ENCODE data around the gene MYL5.
"Not testable (repeated sequence)": the region's sequence is repeated elsewhere in the genome, so short reads cannot be mapped to it uniquely, and the experiment has no call there.

The MYL5 gene

DNA sequence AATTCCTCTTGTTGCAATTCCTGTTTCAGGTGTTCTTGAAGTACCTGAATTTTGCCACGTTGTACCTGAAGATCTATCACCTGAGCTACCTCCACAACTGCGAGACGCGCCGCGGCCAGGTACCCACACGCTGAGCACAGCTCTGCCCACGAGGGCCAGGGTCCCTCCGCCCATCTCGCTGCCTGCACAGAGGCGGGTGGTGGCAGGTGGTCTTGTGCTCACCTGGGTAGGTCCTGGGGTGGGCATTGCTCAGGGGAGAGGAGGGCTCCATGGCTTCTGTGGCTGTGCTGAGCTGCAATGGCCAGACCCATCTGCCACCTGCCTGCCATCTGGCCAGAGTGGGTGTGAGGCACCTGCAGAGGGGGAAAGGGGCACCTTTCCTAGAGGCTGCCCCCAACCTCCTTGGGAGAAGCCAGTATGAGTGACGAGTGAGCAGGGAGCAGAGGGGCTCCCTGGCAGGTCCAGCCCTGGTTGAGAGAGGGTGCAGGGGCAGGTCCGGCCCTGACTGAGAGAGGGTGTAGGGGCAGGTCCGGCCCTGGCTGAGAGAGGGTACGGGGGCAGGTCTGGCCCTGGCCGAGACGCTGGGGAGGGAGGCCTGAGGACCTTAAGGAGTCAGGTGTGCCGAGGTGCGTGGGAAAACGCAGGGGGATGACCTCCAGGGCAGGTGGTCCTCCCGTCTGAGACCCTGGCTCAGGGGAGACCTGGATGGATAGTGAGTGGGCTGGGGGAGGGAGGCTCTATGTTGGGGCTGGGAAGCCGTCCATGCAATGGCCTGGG lies 38.3 kb upstream of the MYL5 start:
- DNase-seq (ENCODE audit: low read depth in 4 of 4, low spot score in 1 of 4) = no peak

DNA sequence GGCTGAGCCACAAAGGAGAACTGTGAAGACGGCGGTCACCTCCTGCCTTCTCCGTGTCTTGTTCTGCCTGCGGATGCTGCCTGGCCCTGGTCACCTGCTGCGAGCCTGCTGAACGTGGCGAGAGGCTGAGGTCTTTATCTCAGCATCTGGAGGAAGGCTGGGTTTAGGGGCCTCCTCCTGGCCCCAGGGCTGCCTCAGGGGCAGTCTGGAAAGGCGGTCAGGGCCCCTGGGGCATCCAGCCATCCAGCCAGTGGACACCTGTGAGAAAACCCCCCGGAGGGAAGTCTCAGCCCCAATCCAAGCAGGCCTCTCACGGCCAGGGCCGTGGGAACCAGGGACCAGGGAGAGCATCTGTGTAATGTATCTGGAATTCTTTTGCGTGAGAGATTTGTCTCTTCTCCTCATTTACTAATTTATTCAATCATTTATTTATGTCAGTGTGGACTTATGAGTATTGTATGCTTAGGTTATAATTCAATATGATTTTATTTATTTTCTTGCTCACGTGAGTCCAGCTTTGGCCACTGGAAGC lies 37.6 kb upstream of the MYL5 start:
- DNase-seq (ENCODE audit: low read depth in 4 of 4, low spot score in 1 of 4) = no peak

DNA sequence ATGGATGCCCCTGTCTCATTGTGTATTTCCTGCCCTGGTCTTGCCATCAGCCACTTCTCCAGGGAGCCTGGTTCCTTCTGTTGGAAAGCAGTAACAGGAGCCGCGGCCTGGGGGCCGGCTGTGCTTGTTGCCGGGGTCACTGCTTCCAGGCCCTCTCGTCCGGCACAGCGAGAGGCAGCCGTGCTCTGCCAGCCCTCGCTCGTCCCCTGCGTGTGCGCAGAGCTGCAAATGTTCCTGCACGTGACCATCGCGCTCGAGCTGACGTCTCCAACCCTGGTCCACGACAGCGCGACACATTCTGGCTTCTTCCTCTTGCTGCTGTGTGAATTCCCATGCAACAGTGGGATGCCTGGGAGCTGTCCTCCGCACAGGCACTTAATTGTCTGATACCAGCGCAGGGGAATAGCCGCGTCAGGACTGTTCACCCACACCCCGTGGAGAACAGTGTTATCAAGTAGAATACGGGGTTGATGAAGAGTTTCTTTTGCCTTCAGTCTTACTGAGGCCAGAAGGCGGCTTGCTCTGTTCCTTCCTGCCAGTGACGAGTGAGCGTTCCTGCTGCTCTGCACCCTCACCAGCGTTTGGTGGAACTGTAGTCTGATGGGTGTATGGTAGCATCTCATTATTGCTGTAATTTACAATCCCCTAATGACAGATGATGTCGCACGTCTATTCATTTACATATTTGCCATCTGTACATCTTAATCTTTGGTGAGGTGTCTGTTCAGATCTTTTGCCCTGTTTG lies 36.6 kb upstream of the MYL5 start:
- DNase-seq (ENCODE audit: low read depth in 4 of 4, low spot score in 1 of 4) = no peak

DNA sequence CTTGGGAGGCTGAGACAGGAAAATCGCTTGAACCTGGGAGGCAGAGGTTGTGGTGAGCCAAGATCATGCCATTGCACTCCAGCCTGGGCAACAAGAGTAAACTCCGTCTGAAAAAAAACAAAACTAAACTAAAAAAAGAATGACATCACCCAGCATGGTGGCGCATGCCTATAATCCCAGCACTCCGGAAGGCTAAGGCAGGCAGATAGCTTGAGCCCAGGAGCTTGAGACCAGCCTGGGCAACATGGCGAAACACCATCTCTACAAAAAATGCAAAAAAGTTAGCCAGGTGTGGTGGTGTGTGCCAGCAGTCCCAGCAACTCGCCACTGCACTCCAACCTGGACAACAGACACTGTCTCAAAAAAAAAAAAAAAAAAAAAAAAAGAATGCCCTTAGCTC lies 32.0 kb upstream of the MYL5 start:
- DNase-seq (ENCODE audit: low read depth in 4 of 4, low spot score in 1 of 4) = not testable (repeated sequence)

DNA sequence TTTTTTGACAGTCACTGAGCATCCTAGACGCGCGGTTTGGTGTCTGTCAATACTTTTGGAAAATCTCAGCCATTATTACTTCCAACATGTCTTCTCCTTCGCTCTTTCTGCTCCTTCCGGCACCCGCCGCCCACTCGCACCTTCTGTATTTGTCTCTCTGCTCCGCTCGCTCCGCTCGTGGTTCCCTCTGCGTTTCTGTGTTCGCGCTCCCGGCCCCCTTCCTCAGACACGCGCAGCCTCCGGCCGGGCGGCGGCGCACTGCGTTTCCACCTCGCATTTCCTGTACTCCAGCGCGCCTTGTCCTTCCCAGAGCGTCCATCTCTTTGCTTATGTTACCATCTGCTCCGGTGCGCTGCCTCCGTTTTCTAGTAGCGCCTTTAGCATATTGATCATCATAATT lies 27.9 kb upstream of the MYL5 start:
- no peak for DNase-seq (ENCODE audit: low read depth in 4 of 4, low spot score in 1 of 4)

DNA sequence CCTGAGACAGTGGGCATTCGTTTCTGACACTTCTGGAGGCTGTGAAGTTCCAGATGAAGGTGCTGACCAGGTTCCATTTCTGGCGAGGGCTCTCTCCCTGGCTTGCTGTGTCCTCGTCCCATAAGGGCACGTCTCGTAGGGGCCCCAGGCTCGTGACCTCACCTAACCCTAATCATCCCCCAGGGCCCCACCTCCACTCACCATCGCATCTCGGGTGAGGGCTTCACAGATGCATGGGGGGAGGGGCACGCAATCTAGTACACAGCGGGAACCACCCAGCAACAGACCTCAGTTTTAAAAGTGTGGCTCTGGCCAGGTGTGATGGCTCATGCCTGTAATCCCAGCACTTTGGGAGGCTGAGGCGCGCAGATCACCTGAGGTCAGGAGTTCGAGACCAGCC lies 26.9 kb upstream of the MYL5 start:
- DNase-seq (ENCODE audit: low read depth in 4 of 4, low spot score in 1 of 4) = no peak

DNA sequence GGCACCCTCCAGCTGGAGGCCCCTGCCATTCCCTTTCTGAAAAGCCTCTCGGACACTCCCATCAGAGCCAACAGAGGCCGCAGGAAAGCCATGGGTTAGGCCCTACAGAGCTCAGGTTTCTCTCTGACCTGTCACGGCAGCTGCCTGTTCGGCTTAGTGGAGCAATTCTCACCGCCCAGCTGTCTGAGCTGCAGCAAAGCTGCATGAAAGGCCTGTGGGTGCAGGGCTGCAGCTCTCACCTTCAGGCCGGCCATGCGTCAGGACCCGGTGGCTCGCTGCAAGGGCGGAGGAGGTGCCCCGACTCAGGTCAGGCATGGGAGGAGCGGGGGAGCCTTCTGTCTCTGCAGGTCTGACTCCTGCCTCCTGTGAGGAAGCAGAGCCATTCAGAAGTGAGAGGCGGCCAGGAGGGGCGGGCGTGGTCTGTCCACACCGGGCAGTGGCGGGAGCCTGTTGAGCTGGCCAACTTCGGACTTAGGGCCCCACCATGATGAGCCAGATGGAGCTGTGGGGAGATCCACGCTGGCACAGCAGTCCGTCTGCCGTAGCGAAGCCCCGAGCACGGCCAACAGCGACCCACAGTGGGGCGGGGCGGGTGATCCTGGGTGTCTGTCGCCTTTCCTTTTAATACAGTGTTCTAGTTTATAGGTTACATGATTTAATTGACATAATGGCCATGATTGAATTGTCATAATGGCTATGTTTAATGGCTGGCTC lies 25.6 kb upstream of the MYL5 start:
- DNase-seq (ENCODE audit: low read depth in 4 of 4, low spot score in 1 of 4) = no peak

DNA sequence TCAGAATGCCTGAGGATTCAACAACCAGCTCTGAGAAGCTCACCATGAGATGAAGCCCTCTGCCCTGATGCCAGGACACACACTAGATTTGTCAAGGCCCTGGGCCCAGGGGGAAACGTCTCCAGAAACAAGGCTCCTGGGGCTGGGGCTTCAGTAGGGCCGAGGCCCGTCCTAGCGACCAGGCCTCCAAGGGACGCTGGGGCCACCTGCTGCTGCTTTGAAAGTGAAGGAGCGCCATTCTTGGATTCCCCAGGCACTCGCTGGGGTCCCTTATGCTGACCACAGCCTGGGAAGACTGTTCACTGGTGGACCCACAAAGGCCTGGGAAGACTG lies 25.1 kb upstream of the MYL5 start:
- no peak for DNase-seq (ENCODE audit: low read depth in 4 of 4, low spot score in 1 of 4)

DNA sequence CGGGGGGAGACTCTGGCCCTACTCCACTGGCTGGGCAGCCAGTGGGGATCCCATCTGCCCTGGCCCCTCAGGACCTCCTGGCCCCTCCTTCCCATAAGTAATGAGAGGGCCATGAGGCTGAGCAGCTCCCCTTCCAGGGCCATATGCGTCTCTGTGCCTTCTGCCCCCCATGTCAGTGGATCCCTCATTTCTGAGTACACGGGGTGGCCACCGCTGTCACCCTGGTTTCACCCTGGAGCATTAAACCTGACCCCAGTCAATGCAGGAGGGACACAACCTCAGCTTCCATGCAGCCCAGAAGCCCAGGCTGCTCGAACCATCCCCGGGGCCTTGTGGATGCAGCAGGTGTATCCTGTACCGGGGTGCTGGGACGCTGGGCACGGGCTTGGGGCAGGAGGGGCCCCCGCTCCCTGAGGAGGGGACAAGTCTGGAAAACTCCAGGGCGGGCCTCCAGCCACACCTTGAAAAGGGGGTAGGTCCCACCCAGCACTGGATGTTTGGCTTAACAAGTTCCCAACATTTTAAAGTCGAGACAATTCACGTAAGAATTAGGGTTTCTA lies 24.5 kb upstream of the MYL5 start:
- DNase-seq (ENCODE audit: low read depth in 4 of 4, low spot score in 1 of 4) = no peak

DNA sequence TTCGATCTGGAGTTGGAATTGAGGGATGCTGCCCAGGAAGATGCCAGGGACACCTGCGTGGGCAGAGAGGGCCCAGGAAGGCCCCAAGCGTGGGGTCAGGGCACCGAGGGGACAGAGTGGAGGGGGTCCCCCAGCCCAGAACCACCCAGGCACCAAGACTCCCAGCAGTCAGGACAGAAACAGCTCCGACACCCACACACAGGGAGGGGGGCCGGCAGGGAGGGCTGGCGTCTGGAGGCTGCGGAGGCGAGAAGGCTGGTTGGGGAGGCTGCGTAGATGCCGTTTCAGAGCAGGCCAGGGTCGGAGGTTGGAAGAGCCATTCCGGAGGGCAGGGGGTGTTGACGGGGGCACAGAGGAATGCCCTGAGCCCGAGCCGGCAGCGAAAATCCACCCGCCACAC lies 23.9 kb upstream of the MYL5 start:
- DNase-seq (ENCODE audit: low read depth in 4 of 4, low spot score in 1 of 4) = no peak

DNA sequence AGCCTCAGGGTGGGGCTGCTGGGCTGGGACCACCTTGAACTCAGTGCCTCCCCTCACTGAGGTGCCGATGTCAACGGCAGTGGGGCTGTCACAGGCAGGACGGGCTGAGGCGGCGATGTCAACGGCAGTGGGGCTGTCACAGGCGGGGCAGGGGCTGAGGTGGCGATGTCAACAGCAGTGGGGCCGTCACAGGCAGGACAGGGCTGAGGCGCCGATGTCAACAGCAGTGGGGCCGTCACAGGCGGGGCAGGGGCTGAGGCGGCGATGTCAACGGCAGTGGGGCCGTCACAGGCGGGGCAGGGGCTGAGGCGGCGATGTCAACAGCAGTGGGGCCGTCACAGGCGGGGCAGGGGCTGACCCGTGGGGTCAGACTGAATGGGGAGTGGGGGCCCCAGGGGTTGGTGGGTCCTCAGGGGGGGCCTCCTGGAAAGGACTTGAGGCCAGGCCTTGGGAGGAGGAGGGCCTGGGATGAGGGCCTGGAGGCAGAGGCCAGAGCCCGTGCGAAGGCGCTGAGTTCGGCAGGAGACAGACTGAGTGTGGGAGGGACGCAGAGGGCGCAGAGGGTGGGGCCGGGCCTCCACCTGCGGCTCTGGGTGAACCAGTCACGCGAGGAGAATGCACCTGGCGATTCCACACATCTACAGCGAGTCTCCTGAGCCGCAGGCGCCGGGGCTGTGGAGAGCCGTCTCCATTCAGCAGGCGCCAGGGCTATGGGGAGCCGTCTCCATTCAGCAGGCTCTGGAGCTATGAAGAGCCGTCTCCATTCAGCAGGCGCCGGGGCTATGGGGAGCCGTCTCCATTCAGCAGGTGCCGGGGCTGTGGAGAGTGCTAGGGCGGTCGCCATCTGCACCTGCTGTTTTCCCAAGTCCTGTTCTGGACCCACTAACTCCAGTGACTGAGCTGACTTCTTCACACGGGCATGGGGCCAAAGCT lies 23.1 kb upstream of the MYL5 start:
- no peak for DNase-seq (ENCODE audit: low read depth in 4 of 4, low spot score in 1 of 4)

DNA sequence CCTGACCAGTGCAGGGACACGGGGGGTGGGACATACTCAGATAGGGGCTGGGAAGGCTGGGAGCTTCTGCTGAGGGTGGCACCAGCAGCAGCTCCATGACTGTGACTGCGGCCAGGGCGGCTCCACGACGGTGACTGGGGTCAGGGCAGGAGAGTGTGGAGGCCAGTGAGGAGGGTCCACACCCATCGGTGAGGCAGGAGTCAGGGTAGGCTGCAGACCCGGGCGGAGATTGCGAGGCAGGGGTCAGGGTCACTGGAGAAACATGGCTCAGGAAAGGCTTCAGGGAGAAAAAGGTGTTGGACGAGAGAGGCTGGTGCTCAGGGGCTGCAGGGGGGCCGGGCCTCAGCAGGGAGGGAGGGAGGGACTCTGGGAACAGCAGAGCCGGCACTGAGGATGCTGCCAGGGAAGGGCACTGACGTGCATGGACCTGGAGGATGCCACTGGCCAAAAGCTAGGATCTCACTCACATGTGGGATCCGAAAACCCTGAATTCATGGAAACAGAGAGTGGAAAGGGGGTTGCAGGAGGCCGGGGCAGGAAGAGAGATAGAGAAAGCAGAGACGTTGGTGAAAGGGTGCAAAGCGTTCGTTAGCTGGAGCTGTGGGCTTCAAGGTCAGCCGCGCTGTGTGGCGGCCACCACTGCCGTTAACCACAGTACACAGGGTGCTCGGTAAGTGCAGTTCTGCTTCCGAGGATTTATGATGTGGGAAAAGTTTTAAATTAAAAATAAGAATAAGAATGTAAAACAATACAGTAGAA lies 22.3 kb upstream of the MYL5 start:
- DNase-seq (ENCODE audit: low read depth in 4 of 4, low spot score in 1 of 4) = no peak

DNA sequence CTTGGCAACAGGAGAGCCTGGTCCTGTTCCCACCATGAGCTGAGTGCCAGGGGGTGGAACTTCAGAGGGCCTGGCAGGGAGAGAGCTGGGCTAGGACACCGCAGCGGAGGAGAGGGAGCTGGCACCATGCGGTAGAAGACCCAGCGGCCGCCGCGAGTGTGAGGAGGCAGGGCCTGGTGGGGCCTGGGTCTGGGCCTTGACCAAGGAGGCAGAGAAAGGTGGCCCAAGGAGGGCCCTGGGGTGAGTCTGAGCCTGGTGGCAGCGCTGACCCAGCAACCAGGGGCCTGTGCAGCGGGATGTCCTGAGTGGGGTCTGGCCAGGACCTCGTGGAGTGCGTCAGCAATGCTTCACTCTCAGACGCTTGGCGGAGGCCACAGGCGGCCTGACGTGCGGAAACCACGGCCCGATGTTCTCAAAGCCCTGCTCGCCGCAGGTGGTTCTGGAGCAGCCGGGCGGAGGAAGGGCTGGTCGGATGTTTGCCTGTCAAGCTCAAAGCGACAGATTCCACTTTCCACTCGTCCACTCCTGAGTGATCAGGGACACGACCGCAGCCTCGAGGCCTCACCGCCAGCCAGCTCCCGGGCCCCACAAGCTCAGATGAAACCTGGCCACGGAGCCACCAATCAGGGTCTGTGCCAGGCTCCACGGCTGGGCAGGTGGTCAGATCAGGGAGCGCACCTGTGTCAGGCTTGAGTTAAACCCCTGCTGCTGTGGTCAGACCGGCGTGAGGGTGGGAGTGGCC lies 21.1 kb upstream of the MYL5 start:
- no peak for DNase-seq (ENCODE audit: low read depth in 4 of 4, low spot score in 1 of 4)

DNA sequence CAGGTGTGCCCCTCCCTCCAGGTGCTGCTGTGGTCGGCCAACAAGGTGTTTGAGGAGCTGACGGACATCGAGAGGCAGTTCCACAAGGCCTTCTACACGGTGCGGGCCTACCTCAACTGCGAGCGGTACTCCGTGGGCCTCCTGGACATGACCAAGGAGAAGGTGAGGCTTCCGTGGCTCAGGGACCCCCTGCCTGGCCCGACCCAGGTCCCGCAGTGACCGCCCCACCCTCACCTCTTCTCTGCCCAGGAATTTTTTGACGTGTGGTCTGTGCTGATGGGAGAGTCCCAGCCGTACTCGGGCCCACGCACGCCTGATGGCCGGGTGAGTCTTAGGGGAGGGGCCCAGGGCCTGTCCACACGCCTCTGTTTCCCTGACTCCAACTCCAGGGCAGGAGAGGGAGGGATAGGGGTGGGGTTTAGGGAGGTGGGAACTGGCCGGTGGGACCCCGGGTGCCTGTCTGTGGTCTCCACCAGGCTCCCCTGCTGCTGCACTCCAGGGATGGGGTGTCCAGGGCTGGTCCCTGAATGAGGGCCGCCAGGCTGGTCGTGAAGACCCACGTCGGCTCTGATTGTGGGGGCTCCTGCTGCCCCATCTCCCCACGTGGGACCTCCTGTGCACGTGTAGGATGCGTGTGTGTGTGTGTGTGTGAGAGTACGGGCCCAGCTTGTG lies 20.4 kb upstream of the MYL5 start:
- no peak for DNase-seq (ENCODE audit: low read depth in 4 of 4, low spot score in 1 of 4)

DNA sequence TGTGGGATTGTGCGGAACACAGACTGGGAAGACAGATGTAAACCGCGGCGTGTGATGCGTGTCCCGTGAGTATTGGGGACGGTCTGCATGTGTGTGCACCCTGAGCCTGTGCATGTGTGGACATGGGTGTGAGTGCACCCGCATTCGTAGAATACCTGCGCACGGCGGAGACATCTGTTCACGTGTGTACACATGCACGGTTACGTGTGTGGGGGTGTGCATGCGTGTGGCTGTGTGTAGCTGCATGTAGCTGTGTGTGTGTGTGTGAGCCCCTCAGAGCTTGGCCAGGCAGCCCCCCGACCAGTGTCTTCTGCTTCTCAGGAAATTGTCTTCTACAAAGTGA lies 19.9 kb upstream of the MYL5 start:
- DNase-seq (ENCODE audit: low read depth in 4 of 4, low spot score in 1 of 4) = no peak

DNA sequence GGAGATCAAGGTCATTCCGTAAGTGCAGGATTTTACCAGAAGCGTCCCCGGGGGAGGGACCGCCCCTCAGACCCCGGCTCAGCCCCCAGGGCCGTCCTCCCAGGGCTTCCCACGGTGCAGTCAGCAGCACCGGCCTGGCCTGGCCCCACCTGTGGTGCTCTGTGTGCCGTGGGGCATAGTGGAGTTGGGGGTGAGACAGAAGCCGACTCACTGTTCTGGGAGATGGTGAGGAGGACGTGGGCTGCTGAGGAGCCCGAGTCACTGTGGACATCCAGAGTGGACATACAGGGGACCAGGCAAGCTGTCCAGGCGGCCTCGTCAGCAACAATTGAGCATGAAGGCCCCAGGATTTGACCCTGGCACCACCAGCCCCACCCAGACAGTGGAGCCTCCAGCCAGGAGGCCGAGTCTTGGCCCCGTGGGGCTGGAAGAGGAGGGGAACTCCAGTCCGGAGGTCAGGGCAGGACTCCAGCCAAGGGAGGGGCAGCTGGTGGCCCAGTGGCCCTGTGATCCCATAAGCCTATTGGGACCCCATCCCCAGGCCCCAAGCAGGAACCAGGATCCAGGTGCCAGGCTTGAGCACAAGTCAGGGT lies 19.4 kb upstream of the MYL5 start:
- no peak for DNase-seq (ENCODE audit: low read depth in 4 of 4, low spot score in 1 of 4)

DNA sequence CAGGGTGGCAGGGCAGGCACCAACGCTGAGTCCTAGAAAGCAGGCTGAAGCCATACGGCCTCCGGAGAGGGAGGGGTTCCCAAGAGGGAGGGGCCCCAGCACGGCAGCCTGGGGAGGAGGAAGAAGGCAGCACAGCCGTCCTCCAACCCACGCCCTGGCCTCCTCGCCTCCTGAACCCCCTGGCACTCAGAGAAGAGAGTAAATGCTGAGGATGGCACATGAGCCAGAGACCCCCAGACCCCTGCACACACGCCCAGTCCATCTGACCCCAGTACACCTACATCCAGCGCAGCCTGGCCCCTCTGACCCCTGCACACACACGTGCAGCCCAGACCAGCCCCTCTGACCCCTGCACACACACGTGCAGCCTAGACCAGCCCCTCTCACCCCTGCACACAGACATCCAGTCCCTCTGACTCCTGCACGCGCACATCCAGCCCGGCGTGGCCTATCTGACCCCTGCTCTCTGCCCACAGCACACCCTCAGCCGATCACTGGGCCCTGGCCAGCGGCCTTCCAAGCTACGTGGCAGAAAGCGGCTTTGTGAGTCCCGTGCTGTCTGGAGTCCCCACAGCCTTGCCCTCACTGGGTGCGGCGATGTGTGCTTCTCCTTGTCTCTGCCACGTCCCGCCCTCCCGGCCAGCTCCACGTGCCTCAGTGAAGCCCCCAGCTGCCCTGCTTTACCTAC lies 18.7 kb upstream of the MYL5 start:
- DNase-seq (ENCODE audit: low read depth in 4 of 4, low spot score in 1 of 4) = no peak

Data from stimulated activated CD4-positive, alpha-beta T cell treated with anti-CD3 and anti-CD28 coated beads, Interleukin-1b, Interleukin-23, amount 100 ng/mL, for 24 hours (primary cell).